GM12864 (cell line): ENCODE data around the gene CATSPER3.

Experiments used
- DNase-seq: peaks from one replicate; pipeline ENCODE4 v3.0.0-alpha.2; 2011; ENCODE audit warnings: low read depth
- H3K4me3 ChIP-seq: 2 replicates; pipeline ENCODE4 v1.5.1; 2011; ENCODE audit warnings: mild to moderate bottlenecking, low read depth, low read length, control low read depth
- CTCF ChIP-seq: IDR thresholded peaks from 2 replicates; pipeline ENCODE4 v1.5.1; 2011; ENCODE audit warnings: low read depth, mild to moderate bottlenecking, moderate library complexity, low read length, control low read depth, inconsistent platforms; ENCODE audit errors: missing control alignments

The CATSPER3 gene

DNA sequence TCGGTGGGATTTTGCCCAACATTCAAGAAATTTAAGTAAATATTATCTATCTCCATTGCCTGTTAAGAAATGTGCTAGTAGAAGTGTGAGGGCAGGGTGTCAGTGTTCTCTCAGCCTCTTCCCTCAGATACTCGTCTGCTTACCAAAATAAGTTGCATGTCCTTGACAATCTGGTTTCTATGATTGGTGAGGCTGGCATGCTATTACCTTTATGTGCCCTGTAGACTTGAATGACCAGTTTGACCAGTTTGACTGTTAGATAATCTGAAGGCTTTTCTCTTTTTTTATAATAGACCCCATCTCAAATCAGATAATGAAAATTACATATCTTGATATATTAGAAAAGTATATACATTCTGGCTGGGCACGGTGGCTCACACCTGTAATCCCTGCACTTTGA, 348 bp downstream of the CATSPER3 start:
- no peak for DNase-seq
- TF ChIP-seq CTCF, result no peak
- no peak overlapping the region for H3K4me3 ChIP-seq

DNA sequence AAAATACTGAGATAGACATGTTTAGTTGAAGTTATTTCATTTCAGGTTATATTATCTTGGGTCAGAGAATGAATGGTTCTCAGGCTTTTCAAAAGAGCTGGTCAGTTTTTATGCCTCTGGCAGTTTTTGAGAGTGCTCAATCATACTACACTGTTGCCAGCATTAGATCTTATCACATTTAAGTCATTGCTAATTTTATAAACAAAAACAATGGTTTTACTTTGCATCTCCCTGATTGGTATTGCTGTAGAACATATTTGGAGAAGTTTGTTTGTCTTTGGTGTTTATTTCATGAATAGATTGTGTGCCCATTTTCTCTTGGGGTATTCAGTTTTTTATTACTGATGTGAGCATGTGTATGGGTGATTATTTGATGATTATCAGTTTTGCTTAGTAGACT, 1.5 kb downstream of the CATSPER3 start:
- no peak overlapping the region for H3K4me3 ChIP-seq
- no peak for DNase-seq
- no peak for TF ChIP-seq CTCF

DNA sequence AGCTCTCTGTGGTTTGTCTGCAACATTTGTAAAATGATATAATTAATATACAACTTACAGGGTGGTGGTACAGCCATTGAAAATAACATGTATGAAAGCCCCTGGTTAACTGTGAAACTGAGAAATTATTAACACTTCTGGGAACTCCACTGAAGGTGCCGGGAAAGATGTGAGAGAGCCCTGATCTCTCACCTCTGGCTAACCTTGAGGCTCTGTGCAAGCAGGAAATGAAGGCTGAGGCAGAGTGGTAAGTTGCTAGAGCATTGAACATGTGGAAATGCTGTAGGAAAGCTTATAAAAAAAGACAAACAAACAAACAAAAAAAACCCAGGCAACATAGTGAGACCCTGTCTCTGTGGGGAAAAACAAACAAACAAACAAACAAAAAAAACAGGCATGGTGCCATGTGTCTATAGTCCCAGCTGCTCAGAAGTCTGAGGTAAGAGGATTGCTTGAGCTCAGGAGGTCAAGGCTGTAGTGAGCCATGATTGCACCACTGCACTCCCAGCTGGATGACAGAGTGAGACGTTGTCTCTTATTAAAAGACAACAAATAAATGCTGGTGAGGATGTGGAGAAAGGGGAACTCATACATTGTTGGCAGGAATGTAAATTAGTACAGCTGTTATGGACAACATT, 7.5 kb downstream of the CATSPER3 start:
- no peak for DNase-seq
- H3K4me3 ChIP-seq, result no peak overlapping the region
- no peak for TF ChIP-seq CTCF

DNA sequence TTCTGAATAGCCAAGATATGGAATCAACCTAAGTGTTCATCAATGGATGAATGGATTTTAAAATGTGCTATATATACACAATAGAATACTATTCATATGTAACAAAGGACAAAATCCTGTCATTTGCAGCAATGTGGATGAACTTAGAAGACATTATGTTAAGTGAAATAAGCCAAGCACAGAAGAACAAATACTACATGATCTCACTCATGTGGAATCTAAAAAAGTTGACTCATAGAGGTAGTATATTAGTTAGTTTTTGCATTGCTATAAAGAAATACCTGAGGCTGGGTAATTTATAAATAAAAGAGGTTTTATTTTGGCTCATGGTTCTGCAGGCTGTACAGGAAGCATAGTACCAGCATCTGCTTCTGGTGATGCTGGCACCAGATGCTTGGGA, 8.1 kb downstream of the CATSPER3 start:
- no peak for DNase-seq
- H3K4me3 ChIP-seq, result no peak overlapping the region
- no peak for TF ChIP-seq CTCF

DNA sequence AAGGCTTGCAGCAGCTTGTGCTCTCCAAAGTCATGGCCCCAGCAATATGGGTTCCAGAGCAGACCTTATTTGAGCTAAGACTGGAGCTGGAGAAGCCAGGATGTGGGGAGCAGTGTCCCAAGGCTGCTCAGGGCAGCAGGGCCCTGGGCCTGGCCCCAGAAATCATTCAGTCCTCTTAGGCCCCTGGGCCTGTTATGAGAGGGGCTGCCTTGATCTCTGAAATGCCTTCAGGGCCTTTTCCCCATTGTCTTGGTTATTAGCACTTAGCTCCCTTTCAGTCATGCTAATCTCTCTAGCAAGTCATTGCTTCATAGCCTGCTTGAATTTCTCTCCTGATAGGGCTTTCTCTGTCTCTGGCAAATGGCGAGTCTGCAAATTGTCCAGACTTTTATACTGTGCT, 9.1 kb downstream of the CATSPER3 start:
- no peak for DNase-seq
- TF ChIP-seq CTCF, result no peak

GRCh38 chr5:134979416-134979815, 11.7 kb downstream of the CATSPER3 start:
- no peak for TF ChIP-seq CTCF
- DNase-seq, result no peak
- no peak overlapping the region for H3K4me3 ChIP-seq

More for the DNA sequence above, 9.1 kb downstream of the CATSPER3 start:
- H3K4me3 ChIP-seq, result no peak overlapping the region

GRCh38 chr5:134982230-134982629, 14.5 kb downstream of the CATSPER3 start:
- no peak for DNase-seq
- H3K4me3 ChIP-seq, result no peak overlapping the region
- TF ChIP-seq CTCF, result no peak
